Stimulated activated CD8-positive, alpha-beta memory T cell treated with anti-CD3 and anti-CD28 coated beads, Interleukin-4, amount 100 ng/mL, for 24 hours (primary cell): Measurements from ENCODE around the gene SPAG6.
"Not testable (repeated sequence)": the region's sequence is repeated elsewhere in the genome, so short reads cannot be mapped to it uniquely, and the experiment has no call there.

Experiments used
- DNase-seq: peaks from one replicate; pipeline ENCODE4 v3.0.0-alpha.2; 2020; ENCODE audit warnings: low read depth

Gene SPAG6

GRCh38 chr10:22345301-22346095 is at the start of gene SPAG6:
SPAG6 (plus strand) TSS chr10:22345496; CDS start chr10:22345612, 116 bp downstream.
- peak; percentile 44 for DNase-seq

- DNase-seq, result no peak
Measured at GRCh38 chr10:22301193-22301592, 44.1 kb upstream of the SPAG6 start.

- no peak for DNase-seq
Measured at GRCh38 chr10:22303461-22303860, 41.8 kb upstream of the SPAG6 start.

- DNase-seq, result no peak
Measured at GRCh38 chr10:22305721-22306120, 39.6 kb upstream of the SPAG6 start.

GRCh38 chr10:22308390-22308789 is 36.9 kb upstream of the SPAG6 start:
- no peak for DNase-seq

- no peak for DNase-seq
Measured at GRCh38 chr10:22309180-22310000, 35.9 kb upstream of the SPAG6 start.

- DNase-seq, result not testable (repeated sequence)
Measured at GRCh38 chr10:22310012-22310411, 35.3 kb upstream of the SPAG6 start.

- DNase-seq, result no peak
Measured at GRCh38 chr10:22310928-22311327, 34.4 kb upstream of the SPAG6 start.

GRCh38 chr10:22314852-22315251 is 30.4 kb upstream of the SPAG6 start:
- no peak for DNase-seq

GRCh38 chr10:22315455-22316285 is 29.6 kb upstream of the SPAG6 start:
- no peak for DNase-seq

- DNase-seq, result peak; percentile 70
Measured at GRCh38 chr10:22316286-22317075, 28.8 kb upstream of the SPAG6 start, which contains the start of gene COMMD3. COMMD3 (plus strand) TSS chr10:22316388; CDS start chr10:22316418, 30 bp downstream.

- no peak for DNase-seq
Measured at GRCh38 chr10:22317076-22317370, 28.3 kb upstream of the SPAG6 start.

GRCh38 chr10:22317771-22318565 is 27.3 kb upstream of the SPAG6 start:
- DNase-seq, result no peak

GRCh38 chr10:22318772-22319171 is 26.5 kb upstream of the SPAG6 start:
- no peak for DNase-seq

GRCh38 chr10:22319547-22319979 is 25.7 kb upstream of the SPAG6 start:
- no peak for DNase-seq

GRCh38 chr10:22319980-22320558 is 25.2 kb upstream of the SPAG6 start:
- no peak for DNase-seq

GRCh38 chr10:22320591-22321155 is 24.6 kb upstream of the SPAG6 start, which contains the start of gene BMI1:
BMI1 (plus strand) TSS chr10:22321099; CDS start chr10:22326450, 5,351 bp downstream.
- DNase-seq, result no peak

- DNase-seq, result peak; percentile 47
Measured at GRCh38 chr10:22321156-22321923, 24.0 kb upstream of the SPAG6 start.
